Measurements from ENCODE around the gene NPC1.

The NPC1 gene

DNA sequence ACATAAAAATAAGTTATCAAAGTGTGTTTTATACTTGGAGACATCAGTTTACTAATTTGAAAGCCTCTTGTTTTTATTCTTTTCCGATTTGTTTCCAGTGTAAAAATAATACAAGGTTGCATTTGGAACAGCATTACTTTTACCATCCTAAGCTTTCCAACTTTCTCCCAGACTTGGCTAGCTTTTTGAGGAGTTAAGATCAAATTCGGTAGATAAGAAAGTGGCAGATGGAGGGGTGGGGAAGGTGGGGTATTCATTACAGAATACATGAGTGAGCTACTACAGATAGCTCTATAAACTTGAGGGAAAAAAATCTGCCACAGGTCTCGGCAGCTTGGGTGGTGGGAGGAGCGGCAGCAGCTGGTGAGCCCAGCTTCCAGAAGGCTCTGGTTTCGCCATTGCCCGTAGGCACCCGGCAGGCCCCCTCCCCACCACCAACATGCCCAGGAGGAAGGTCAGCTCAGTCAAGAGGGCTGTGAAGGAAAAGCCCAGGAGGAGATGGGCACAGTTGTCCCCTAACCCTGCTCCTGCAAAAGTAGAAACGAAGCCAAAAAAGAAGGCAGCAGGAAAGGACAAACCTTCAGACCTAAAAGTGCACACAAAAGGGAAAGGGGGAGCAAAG lies 101.6 kb downstream of the NPC1 start:
- Mint-ChIP-seq H3K4me3 (no peak overlapping the region), H3K4me1 (ENCODE audit: low read depth) (peaks cover 32% of the 10 kb centered on the region), H3K36me3 (ENCODE audit: low read depth) (peaks cover 37% of the 10 kb centered on the region), H3K27ac (no peak overlapping the region), H3K27me3 (no peaks in the 10 kb centered on the region), H3K9me3 (no peaks in the 10 kb centered on the region)
- intact Hi-C loops (cut with micrococcal nuclease) = no loop called here

Data from dendritic cell treated with granulocyte-macrophage colony-stimulating factor and Interleukin-4, amounts not matched to agents 40 ng/mL and 50 ng/mL, for 4 days (primary cell).